Stimulated activated CD4-positive, alpha-beta T cell treated with anti-CD3 and anti-CD28 coated beads, Interleukin-1b, Interleukin-23, amount 100 ng/mL, for 1 hour (primary cell): ENCODE results near the gene IGSF6.
A peak's percentile ranks its signal among the peaks of the same experiment; 100 is the strongest.
"Not testable (repeated sequence)": the region's sequence is repeated elsewhere in the genome, so short reads cannot be mapped to it uniquely, and the experiment has no call there.

Experiments
- DNase-seq, 2 donors: peaks; one replicate each; pipeline ENCODE4 v3.0.0-alpha.2; 2020; ENCODE audit warnings: low read depth in 2 of 2

Gene IGSF6

GRCh38 chr16:21653571-21653970 lies 1.2 kb upstream of the IGSF6 start:
- DNase-seq: no peak

GRCh38 chr16:21651515-21651914 lies 893 bp downstream of the IGSF6 start:
- no peak for DNase-seq

- DNase-seq: no peak
These were observed 1.9 kb downstream of the IGSF6 start for GRCh38 chr16:21650521-21650920.

- not testable (repeated sequence) for DNase-seq
These were observed 2.5 kb downstream of the IGSF6 start for GRCh38 chr16:21649826-21650406.

GRCh38 chr16:21647562-21648164 lies 4.7 kb downstream of the IGSF6 start:
- DNase-seq: no peak

GRCh38 chr16:21646721-21647561 lies 5.5 kb downstream of the IGSF6 start:
- DNase-seq: peak; percentile 19 to 34

- no peak for DNase-seq
These were observed 6.3 kb downstream of the IGSF6 start for GRCh38 chr16:21646091-21646490.

GRCh38 chr16:21645261-21645721 lies 7.1 kb downstream of the IGSF6 start:
- no peak for DNase-seq

GRCh38 chr16:21644674-21645073 lies 7.7 kb downstream of the IGSF6 start:
- DNase-seq: no peak

GRCh38 chr16:21643785-21644184 lies 8.6 kb downstream of the IGSF6 start:
- DNase-seq: no peak

GRCh38 chr16:21642861-21643260 lies 9.5 kb downstream of the IGSF6 start:
- no peak for DNase-seq

GRCh38 chr16:21641916-21642315 lies 10.5 kb downstream of the IGSF6 start:
- DNase-seq: no peak

- DNase-seq: no peak
These were observed 12.9 kb downstream of the IGSF6 start for GRCh38 chr16:21639493-21639892.

GRCh38 chr16:21638573-21638975 lies 13.8 kb downstream of the IGSF6 start:
- DNase-seq: no peak

GRCh38 chr16:21637032-21637968 lies 15.1 kb downstream of the IGSF6 start:
- no peak for DNase-seq

- DNase-seq: not testable (repeated sequence)
These were observed 16.7 kb downstream of the IGSF6 start for GRCh38 chr16:21635694-21636093.

GRCh38 chr16:21634216-21634615 lies 18.2 kb downstream of the IGSF6 start:
- DNase-seq: no peak

GRCh38 chr16:21631951-21632575 lies 20.3 kb downstream of the IGSF6 start:
- not testable (repeated sequence) for DNase-seq

- not testable (repeated sequence) for DNase-seq
These were observed 21.0 kb downstream of the IGSF6 start for GRCh38 chr16:21631376-21631775.

- DNase-seq: not testable (repeated sequence)
These were observed 21.5 kb downstream of the IGSF6 start for GRCh38 chr16:21630866-21631265.
